K562 (cell line): ENCODE data around the gene PIGM.
A peak's percentile ranks its signal among the peaks of the same experiment; 100 is the strongest.

Source experiments
- CTCF ChIP-seq, 3 experiments: IDR thresholded peaks in 2 of 3; conservative IDR thresholded peaks in 1 of 3; 2 replicates each; pipeline ENCODE4 v1.5.1; 2011 to 2012; ENCODE audit warnings: low read length in 3 of 3, mild to moderate bottlenecking in 3 of 3, control low read depth in 2 of 3, improper control_type of control experiment in 1 of 3, inconsistent platforms in 1 of 3, low read depth in 1 of 3, mixed read lengths in 1 of 3, moderate library complexity in 1 of 3; ENCODE audit not compliant: insufficient read depth in 2 of 3
- NFIC ChIP-seq: fragments of 450-650 bp; IDR thresholded peaks from 2 replicates; pipeline ENCODE4 v1.6.1; 2017; ENCODE audit warnings: mild to moderate bottlenecking, inconsistent platforms
- PATZ1 ChIP-seq: fragments of 250-450 bp; sonication (Bioruptor Pico); IDR thresholded peaks from 2 replicates; pipeline ENCODE4 v1.5.0; 2020; ENCODE audit warnings: mild to moderate bottlenecking, borderline replicate concordance
- RREB1 ChIP-seq: fragments of 250-450 bp; sonication (Bioruptor Pico); IDR thresholded peaks from 2 replicates; pipeline ENCODE4 v1.4.0; 2020
- SOX6 ChIP-seq: fragments of 450-650 bp; IDR thresholded peaks from 2 replicates; pipeline ENCODE4 v1.6.1; 2014; ENCODE audit warnings: mild to moderate bottlenecking
- TEAD4 ChIP-seq, 2 experiments: sonication (generic) in 1 of 2; formaldehyde crosslinking in 1 of 2; IDR thresholded peaks; 2 replicates each; pipeline versions ENCODE4 v1.6.1 to v1.8.0; 2012 to 2022; ENCODE audit warnings: borderline replicate concordance in 1 of 2, inconsistent platforms in 1 of 2, low read length in 1 of 2, mild to moderate bottlenecking in 1 of 2, missing genetic modification reagents in 1 of 2
- ZNF212 ChIP-seq: fragments of 450-650 bp; formaldehyde crosslinking; IDR thresholded peaks from 2 replicates; pipeline ENCODE4 v1.4.0; 2020; ENCODE audit warnings: mild to moderate bottlenecking

DNA sequence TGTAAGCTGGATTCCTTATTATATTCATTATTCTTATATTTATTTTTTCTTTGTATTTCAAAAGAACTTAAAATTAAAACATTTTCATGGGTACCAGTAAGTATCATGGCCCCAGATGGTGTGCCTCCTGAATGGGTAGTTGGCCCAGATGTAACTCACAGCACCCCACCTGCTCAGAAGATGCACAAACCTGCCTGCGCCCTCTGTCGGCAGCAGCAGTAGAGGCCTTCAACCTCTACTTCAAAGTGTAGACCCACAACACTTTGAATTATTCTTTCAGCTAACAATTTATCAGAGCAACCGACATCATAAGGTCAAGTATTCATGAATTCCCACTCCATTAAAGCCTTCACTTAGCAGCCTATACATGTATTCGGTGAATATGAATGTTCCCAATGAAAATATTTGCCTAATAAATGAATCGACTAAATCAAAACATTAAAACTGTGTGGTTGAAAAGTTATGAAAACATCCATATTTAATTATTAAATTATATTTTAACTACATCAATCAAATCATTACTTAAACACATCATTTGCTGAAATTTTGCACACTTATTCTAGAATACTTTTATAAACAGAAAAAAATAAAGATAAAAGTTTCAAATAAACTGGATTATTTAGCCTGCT, 25.4 kb downstream of the PIGM start:
- TF ChIP-seq CTCF (IDR thresholded peaks at IDR 0.05 in 2 of 3, conservative IDR thresholded peaks at IDR 0.05 in 1 of 3; ENCODE audit: insufficient read depth in 2 of 3, low read depth in 1 of 3, low read length in 3 of 3) (peak; percentile 91 to 92 (median 92)), SOX6 (no peak), PATZ1 (CRISPR knock-in tag) (no peak), RREB1 (CRISPR knock-in tag) (no peak), ZNF212 (CRISPR knock-in tag) (no peak), TEAD4 (IDR thresholded peaks at IDR 0.05; ENCODE audit: low read length) (no peak), TEAD4 (CRISPR knock-in tag; IDR thresholded peaks at IDR 0.05; ENCODE audit: borderline replicate concordance) (no peak), NFIC (no peak)
